Esophagus (tissue), 2 donors: ENCODE measurements around the gene KLHL33. TPM values are rescaled to one million over a fixed set of nuclear protein-coding genes. Genes with fewer than 3 reads are reported as not detected.

Experiments used
- H3K27ac ChIP-seq, 2 donors: one replicate each; pipeline ENCODE4 v1.5.1; 2013; ENCODE audit warnings: low read depth in 2 of 2, mild to moderate bottlenecking in 2 of 2, inconsistent platforms in 1 of 2, low read length in 1 of 2, moderate library complexity in 1 of 2
- H3K27me3 ChIP-seq, 2 donors: one replicate each; pipeline ENCODE4 v1.6.1; 2013; ENCODE audit warnings: low read length in 2 of 2, control low read depth in 1 of 2, mild to moderate bottlenecking in 1 of 2; ENCODE audit not compliant: insufficient read depth in 2 of 2, control insufficient read depth in 1 of 2
- H3K36me3 ChIP-seq, 2 donors: one replicate each; pipeline ENCODE4 v1.6.1; 2013; ENCODE audit warnings: low read length in 1 of 2; ENCODE audit not compliant: control insufficient read depth in 2 of 2, insufficient read depth in 2 of 2
- H3K4me1 ChIP-seq, 2 donors: one replicate each; pipeline ENCODE4 v1.6.1; 2013; ENCODE audit warnings: low read length in 1 of 2; ENCODE audit not compliant: control insufficient read depth in 2 of 2, insufficient read depth in 2 of 2
- H3K4me3 ChIP-seq, 2 donors: one replicate each; pipeline ENCODE4 v1.5.1; 2013; ENCODE audit warnings: low read length in 2 of 2, mild to moderate bottlenecking in 2 of 2, low read depth in 1 of 2, moderate library complexity in 1 of 2
- H3K9me3 ChIP-seq, 2 donors: one replicate each; pipeline ENCODE4 v1.6.1; 2013; ENCODE audit warnings: mild to moderate bottlenecking in 2 of 2, low read depth in 1 of 2, low read length in 1 of 2, moderate library complexity in 1 of 2; ENCODE audit not compliant: control insufficient read depth in 2 of 2, insufficient read depth in 1 of 2
- WGBS, 2 donors: extraction: QIAGEN DNeasy Blood & Tissue Kit; methylation state at CpG; one replicate each; pipeline ENCODE4 v1.1.7; 2013; 5-methylcytosine and 5-hydroxymethylcytosine counted together
- polyA plus RNA-seq, 2 donors: library from polyadenylated mRNA; stranded (reverse); fragments of 200-250 nt; gene quantifications; one replicate each; pipeline ENCODE4 v1.2.3, GENCODE V29; 2013
- donor health status: healthy with polysubstance abuse.
- donor health status: Bipolar disorder and iron deficiency.

KLHL33 gene
- polyA plus RNA-seq, 2 donors: 0.06 to 0.07 TPM

DNA sequence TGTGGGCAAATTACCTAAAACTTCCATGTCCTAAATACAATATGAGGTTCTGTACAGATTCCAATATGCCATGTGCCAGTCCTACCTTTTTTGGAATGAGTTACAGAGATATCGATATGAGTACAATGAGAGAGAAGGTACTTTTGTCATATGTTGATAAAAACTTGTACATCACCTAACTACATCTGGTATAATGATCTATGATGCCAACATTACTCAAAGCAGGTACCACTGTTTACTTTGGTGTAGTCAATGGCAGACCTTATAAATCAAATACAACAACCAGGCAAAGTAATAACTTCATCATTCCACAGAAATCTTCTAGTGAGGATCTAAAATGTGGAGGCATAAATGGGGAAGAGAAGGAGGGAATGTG, 35.4 kb downstream of the KLHL33 start:
- WGBS, 2 donors: 70 to 75% methylated on average over 1 of the region's 1 CpG
- Histone ChIP-seq H3K27me3 (no peaks in the 10 kb centered on the region), H3K27ac (peak overlapping the region in 1 of 2 donors; percentile 54), H3K4me3 (no peak overlapping the region), H3K4me1 (no peaks in the 10 kb centered on the region), H3K9me3 (no peaks in the 10 kb centered on the region), H3K36me3 (peaks cover 13 to 19% of the 10 kb centered on the region in 2 donors)

DNA sequence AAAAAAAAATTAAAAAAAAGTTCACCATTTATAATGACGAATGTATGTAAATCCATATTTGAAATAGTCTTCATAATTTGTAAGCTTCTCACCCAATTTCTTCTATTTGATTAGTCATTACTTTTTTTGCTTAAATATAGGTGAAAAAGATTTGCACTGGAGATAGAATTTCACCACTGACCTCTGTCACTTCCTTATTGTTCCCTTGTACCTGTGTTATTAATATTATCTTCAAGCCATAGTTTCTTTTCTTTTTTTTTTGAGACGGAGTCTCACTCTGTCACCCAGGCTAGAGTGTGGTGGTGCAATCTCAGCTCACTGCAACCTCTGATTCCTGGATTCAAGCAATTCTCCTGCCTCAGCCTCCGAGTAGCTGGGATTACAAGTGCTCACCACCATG, 38.5 kb downstream of the KLHL33 start:
- H3K27ac ChIP-seq: no peak overlapping the region
- WGBS, 2 donors: 85 to 93% methylated on average over 3 of the region's 3 CpGs
- H3K4me1 ChIP-seq: no peaks in the 10 kb centered on the region
- peaks cover 13 to 17% of the 10 kb centered on the region in 2 donors for H3K36me3 ChIP-seq
- H3K4me3 ChIP-seq: no peak overlapping the region
- H3K9me3 ChIP-seq: no peaks in the 10 kb centered on the region
- no peaks in the 10 kb centered on the region for H3K27me3 ChIP-seq

DNA sequence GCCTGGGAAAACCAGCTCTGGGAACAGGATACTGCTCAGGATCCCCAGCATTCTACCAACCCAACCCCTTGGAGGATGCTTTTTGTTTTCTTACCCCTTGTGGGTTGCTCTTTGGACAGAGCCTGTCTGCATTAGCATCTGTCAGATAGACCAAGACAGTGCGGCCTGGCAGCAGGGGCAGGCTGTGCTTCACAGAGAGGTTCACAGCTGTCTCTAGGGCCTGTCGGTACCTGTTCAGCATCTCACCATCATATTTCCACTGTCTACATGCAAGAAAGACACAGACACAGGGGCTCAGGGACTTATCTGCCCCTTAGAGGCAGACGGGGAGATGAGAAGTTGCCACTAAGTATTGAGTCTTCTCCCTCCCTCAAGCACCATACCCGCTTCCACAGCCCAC, 44.5 kb downstream of the KLHL33 start:
- no peak overlapping the region for H3K4me3 ChIP-seq
- H3K4me1 ChIP-seq: no peaks in the 10 kb centered on the region
- H3K27me3 ChIP-seq: no peaks in the 10 kb centered on the region
- H3K9me3 ChIP-seq: no peaks in the 10 kb centered on the region
- 93 to 97% methylated on average over 4 of the region's 4 CpGs for WGBS, 2 donors
- peaks cover 36 to 46% of the 10 kb centered on the region in 2 donors for H3K36me3 ChIP-seq
- no peak overlapping the region for H3K27ac ChIP-seq

DNA sequence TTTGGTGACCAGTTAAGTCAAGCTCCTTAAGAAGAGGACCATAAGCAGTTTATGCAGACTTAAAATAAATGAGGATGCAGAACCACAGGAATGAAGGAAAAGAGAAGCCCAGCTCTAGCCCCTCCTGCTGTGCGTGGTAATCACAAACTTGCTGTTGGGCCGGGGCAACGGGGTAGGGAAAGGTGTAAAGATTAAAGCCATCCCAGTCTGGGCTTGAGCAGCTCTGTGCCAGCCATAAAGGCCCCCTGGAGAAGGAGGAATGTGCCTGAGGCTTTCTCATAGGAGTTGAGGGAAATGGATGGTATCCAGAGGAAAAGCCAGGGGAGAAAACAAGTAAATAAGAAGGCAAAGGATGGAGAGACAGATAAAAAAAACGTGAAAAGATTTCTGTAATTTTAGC, 47.8 kb downstream of the KLHL33 start:
- WGBS, 2 donors: 64 to 65% methylated on average over 4 of the region's 4 CpGs
- Histone ChIP-seq H3K36me3 (peaks cover 45 to 54% of the 10 kb centered on the region in 2 donors), H3K27ac (no peak overlapping the region), H3K27me3 (no peaks in the 10 kb centered on the region), H3K4me3 (no peak overlapping the region), H3K9me3 (no peaks in the 10 kb centered on the region), H3K4me1 (no peaks in the 10 kb centered on the region)

DNA sequence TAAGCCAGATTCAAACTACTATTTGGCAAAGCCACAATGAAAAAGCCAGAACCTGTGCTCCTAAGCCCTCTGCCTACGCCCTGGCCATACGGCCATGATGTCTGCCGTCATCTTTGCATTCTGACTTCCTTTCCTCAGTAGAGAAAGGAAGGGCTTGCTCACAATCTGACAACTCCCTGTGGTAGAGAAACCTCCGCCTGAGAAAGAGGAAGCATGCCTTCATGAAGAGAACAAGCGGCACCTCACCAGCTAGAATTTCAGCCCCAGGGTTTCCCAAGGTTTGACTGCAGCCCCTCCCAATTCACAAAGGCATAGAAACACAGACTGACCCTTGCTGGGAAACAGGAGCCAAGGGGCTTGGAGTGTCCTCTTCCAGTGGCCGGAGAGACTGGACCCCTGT, 48.4 kb downstream of the KLHL33 start:
- 89% methylated on average over 6 of the region's 6 CpGs for WGBS, 2 donors
- Histone ChIP-seq H3K9me3 (no peaks in the 10 kb centered on the region), H3K4me1 (no peaks in the 10 kb centered on the region), H3K4me3 (no peak overlapping the region), H3K36me3 (peaks cover 50 to 58% of the 10 kb centered on the region in 2 donors), H3K27me3 (no peaks in the 10 kb centered on the region), H3K27ac (no peak overlapping the region)

DNA sequence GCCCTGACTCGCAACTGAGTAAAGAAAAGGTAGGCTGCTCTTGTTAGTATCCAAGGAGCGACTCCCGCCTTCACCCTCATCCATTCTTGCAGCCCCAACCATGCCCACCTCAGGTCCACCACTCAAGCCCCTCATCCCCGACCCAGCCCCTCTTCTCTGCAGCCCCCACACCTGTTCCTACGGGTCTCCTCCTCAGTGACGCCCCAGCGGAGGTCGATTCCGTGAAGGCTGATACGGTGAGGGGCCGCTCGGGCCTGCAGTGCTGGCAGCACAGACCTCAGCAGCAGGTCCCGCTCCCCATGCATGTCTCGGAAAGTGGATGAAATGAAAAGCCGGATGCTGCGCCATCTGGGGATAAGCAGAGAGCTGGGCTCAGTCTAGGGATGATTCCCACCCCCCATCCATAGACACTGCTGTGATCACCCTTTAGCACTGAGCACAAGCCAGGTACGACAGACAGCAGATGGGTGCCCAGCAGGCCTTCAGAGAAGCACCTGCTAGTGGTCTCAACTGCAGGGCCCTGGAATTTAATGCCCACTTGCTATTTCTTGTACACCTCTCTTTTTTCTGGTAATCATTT, 49.6 kb downstream of the KLHL33 start:
- Histone ChIP-seq H3K4me3 (no peak overlapping the region), H3K27ac (no peak overlapping the region), H3K27me3 (no peaks in the 10 kb centered on the region), H3K36me3 (peaks cover 58 to 61% of the 10 kb centered on the region in 2 donors), H3K4me1 (no peaks in the 10 kb centered on the region), H3K9me3 (no peaks in the 10 kb centered on the region)
- 97 to 98% methylated on average over 17 of the region's 17 CpGs for WGBS, 2 donors

DNA sequence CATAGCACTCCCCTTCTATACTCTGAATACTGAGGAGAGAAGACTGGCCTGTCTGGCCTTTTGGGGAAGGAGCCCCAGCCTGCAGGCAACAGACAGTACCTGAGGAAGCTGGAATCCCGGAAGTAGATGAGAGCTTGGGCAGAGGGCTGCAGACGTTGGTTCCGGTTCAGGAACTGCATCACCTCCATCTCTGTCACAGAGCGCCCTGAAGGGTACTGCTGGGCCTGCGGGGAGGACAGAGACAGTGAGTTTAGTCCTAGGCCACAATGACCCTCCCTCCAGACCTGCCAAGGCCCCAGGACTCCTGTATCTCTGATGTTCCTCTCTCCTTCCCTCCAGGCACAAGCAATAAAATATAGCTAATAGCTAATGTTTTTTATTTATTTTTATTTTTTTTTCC, 51.1 kb downstream of the KLHL33 start:
- Histone ChIP-seq H3K27ac (no peak overlapping the region), H3K4me3 (no peak overlapping the region), H3K36me3 (peaks cover 56 to 64% of the 10 kb centered on the region in 2 donors), H3K27me3 (no peaks in the 10 kb centered on the region), H3K9me3 (no peaks in the 10 kb centered on the region), H3K4me1 (no peaks in the 10 kb centered on the region)
- WGBS, 2 donors: 94 to 95% methylated on average over 5 of the region's 5 CpGs

DNA sequence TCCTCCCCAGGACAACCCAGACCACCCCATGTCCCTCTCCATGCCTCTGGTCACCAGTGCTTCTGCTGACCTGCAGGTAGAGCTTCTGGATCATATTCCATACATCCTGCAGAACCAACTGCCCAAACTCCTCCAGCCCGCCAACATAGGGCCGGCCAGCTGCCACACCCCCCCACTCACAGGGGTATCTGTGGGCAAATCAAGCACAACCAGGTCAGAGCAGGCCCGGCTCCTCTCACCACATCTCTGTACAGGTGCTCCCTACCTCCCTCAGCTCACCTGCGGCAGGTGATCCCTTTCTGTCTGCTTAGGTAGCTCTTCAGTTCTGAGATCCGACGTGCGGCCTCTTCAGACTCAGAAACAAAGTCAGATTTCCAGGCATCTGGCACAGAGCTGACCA, 51.6 kb downstream of the KLHL33 start:
- no peaks in the 10 kb centered on the region for H3K9me3 ChIP-seq
- H3K4me1 ChIP-seq: no peaks in the 10 kb centered on the region
- no peak overlapping the region for H3K4me3 ChIP-seq
- H3K27ac ChIP-seq: no peak overlapping the region
- 86 to 95% methylated on average over 7 of the region's 7 CpGs for WGBS, 2 donors
- H3K36me3 ChIP-seq: peaks cover 53 to 65% of the 10 kb centered on the region in 2 donors
- no peaks in the 10 kb centered on the region for H3K27me3 ChIP-seq

DNA sequence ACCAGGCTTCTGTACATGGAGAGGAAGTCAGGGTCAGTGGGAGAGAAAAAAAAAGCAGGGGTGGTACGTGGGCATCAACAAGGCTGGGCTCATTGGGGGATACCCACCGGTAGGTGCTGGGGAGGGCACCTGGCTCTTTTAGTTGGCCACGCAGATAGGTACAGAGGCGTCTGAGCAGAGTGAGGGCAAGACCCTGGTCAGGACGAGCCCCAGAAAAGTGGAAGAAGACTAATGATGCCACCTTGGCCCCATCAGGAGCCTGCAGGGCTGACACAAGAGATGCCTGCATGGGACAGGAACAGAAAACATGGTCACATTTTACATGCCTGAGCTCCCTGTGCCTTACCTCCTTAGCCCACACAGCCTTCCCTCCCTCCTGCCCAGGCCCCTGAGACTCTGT, 52.3 kb downstream of the KLHL33 start:
- Histone ChIP-seq H3K27ac (no peak overlapping the region), H3K4me3 (no peak overlapping the region), H3K36me3 (peaks cover 50 to 70% of the 10 kb centered on the region in 2 donors), H3K9me3 (no peaks in the 10 kb centered on the region), H3K4me1 (no peaks in the 10 kb centered on the region), H3K27me3 (no peaks in the 10 kb centered on the region)
- 91 to 95% methylated on average over 4 to 5 of the region's 5 CpGs for WGBS, 2 donors

DNA sequence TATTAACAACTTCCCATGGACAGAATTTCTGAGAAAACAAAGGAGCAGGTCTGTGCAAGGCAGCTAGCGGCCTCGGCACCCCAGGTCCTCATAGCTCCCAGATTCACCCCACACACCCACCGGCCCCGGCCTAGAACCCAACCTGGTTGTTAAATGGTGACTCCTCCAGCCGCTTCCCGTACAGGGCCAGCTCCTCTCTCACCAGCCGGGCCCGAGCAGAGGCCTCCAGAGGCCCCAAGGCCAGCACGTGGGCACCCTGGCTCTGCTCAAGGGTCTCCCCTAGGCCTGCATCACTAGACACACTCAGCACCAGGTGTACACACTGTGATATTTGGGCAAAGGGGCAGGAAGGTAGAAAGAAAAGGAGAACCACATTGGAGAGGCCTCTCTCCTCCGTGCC, 52.9 kb downstream of the KLHL33 start:
- no peaks in the 10 kb centered on the region for H3K27me3 ChIP-seq
- H3K27ac ChIP-seq: no peak overlapping the region
- no peaks in the 10 kb centered on the region for H3K4me1 ChIP-seq
- 95 to 96% methylated on average over 9 to 10 of the region's 10 CpGs for WGBS, 2 donors
- peaks cover 52 to 75% of the 10 kb centered on the region in 2 donors for H3K36me3 ChIP-seq
- no peaks in the 10 kb centered on the region for H3K9me3 ChIP-seq
- H3K4me3 ChIP-seq: no peak overlapping the region
